ENCODE data around the gene FAM174C.

GRCh38 chr19:1278074-1278473, 2.7 kb downstream of the FAM174C start:
- TF ChIP-seq POLR2A (IDR thresholded peaks at IDR 0.05): no peak
- TF ChIP-seq CTCF (IDR thresholded peaks at IDR 0.05): no peak
